Suprapubic skin (tissue), 3 donors: Measurements from ENCODE around the gene ICA1.

Experiments used
- POLR2A ChIP-seq, 2 donors: fragments of 450-650 bp; IDR thresholded peaks; one replicate each; pipeline ENCODE4 v1.6.1; 2017; ENCODE audit warnings: antibody characterized with exemption in 2 of 2, mild to moderate bottlenecking in 2 of 2, moderate library complexity in 2 of 2
- TF ChIP-seq, protein P1 (sequence below), 2 donors: fragments of 200-600 bp in 1 of 2; fragments of 450-650 bp in 1 of 2; sonication (generic) in 1 of 2; IDR thresholded peaks; one replicate each; pipeline ENCODE4 v1.5.1; 2016 to 2019; ENCODE audit warnings: antibody characterized with exemption in 2 of 2, mild to moderate bottlenecking in 1 of 2, moderate library complexity in 1 of 2

DNA sequence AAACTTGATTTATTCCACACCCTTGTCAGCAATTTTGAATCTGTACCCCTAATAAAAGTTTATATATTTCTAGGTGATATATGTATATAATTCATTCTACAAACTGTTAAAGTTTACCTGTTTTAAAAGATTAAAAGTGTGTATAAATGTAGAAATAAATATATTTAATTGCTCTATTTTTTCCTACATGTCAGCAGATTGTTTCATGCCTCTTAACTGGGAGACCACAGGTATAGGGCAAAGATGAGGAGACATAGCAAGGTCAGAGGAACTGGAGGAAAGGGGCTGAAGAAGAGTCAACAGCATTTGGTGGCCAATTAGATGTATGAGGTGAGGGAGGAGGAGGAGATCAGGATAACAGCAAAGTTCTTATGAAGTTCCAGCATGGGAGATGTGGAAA, 183.5 kb downstream of the ICA1 start:
- no peak for TF ChIP-seq POLR2A (IDR thresholded peaks at IDR 0.05)
- TF ChIP-seq, protein P1, sequence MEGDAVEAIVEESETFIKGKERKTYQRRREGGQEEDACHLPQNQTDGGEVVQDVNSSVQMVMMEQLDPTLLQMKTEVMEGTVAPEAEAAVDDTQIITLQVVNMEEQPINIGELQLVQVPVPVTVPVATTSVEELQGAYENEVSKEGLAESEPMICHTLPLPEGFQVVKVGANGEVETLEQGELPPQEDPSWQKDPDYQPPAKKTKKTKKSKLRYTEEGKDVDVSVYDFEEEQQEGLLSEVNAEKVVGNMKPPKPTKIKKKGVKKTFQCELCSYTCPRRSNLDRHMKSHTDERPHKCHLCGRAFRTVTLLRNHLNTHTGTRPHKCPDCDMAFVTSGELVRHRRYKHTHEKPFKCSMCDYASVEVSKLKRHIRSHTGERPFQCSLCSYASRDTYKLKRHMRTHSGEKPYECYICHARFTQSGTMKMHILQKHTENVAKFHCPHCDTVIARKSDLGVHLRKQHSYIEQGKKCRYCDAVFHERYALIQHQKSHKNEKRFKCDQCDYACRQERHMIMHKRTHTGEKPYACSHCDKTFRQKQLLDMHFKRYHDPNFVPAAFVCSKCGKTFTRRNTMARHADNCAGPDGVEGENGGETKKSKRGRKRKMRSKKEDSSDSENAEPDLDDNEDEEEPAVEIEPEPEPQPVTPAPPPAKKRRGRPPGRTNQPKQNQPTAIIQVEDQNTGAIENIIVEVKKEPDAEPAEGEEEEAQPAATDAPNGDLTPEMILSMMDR (IDR thresholded peaks at IDR 0.05), result no peak
